ENCODE results near the gene CCHCR1.

The CCHCR1 gene

GRCh38 chr6:31096656-31097055 is 60.9 kb downstream of the CCHCR1 start:
- DNase-seq, result no peak

- DNase-seq, result no peak
These were observed 61.4 kb downstream of the CCHCR1 start for GRCh38 chr6:31096215-31096614.

GRCh38 chr6:31094389-31094881 is 63.2 kb downstream of the CCHCR1 start:
- peak; percentile 35 to 37 for DNase-seq

- no peak for DNase-seq
These were observed 64.7 kb downstream of the CCHCR1 start for GRCh38 chr6:31092769-31093505.
